ENCODE measurements around the gene SDE2. TPM values are rescaled to one million over a fixed set of nuclear protein-coding genes. Genes with fewer than 3 reads are reported as not detected.

The SDE2 gene
- total and polyA plus RNA-seq, 2 donors (not counting 1 experiment from before 2014, with no cell fraction given): 10.0 to 26.0 TPM

- DNase-seq (no peak), ATAC-seq (ENCODE audit: low read depth) (no peak)
- Histone ChIP-seq H3K4me2 (replicated peaks; ENCODE audit: low read depth, low read length, poor library complexity, severe bottlenecking) (no peak overlapping the region), H3K4me1 (ENCODE audit: control insufficient read depth in 2 of 2, insufficient read depth in 2 of 2, low read length in 2 of 2) (peaks cover 9 to 10% of the 10 kb centered on the region in 2 donors), H3K27me3 (replicated peaks in 1 of 4; ENCODE audit: control extremely low read depth in 1 of 4, control insufficient read depth in 3 of 4, insufficient read depth in 4 of 4, low read length in 3 of 4) (no peaks in the 10 kb centered on the region), H2AFZ (ENCODE audit: insufficient read depth, low read depth, low read length, poor library complexity, severe bottlenecking) (no peak overlapping the region), H3K36me3 (replicated peaks in 1 of 2; ENCODE audit: control extremely low read depth in 1 of 2, control insufficient read depth in 1 of 2, extremely low read depth in 1 of 2, insufficient read depth in 2 of 2, low read length in 1 of 2) (no peaks in the 10 kb centered on the region), H3K9me3 (ENCODE audit: control extremely low read depth in 1 of 3, control insufficient read depth in 2 of 3, insufficient read depth in 1 of 3, low read length in 2 of 3) (no peaks in the 10 kb centered on the region), H3K9ac (ENCODE audit: low read length) (no peak overlapping the region), H3K27ac (ENCODE audit: low read length in 2 of 2) (no peak overlapping the region), H3K79me2 (ENCODE audit: control insufficient read depth, insufficient read depth, low read length) (no peaks in the 10 kb centered on the region), H4K20me1 (ENCODE audit: control insufficient read depth, insufficient read depth, low read length, poor library complexity, severe bottlenecking) (no peaks in the 10 kb centered on the region), H3K4me3 (ENCODE audit: control extremely low read depth in 1 of 5, extremely low read depth in 1 of 5, insufficient read depth in 1 of 5, low read depth in 2 of 5, low read length in 4 of 5) (no peak overlapping the region)
- intact Hi-C loops (cut with micrococcal nuclease): no loop called here
- ChIA-PET POLR2A (no interaction called here), CTCF (no interaction called here)
- H3K4me1 Mint-ChIP-seq: peaks cover 10% of the 10 kb centered on the region
- H3K4me3 Mint-ChIP-seq: no peak overlapping the region
- no peak overlapping the region for H3K27ac Mint-ChIP-seq
- TF ChIP-seq CTCF (IDR thresholded peaks at IDR 0.05): no peak
- H3K27me3 Mint-ChIP-seq: no peaks in the 10 kb centered on the region
- no peaks in the 10 kb centered on the region for H3K9me3 Mint-ChIP-seq (ENCODE audit: insufficient read depth)
- no CpG with 5 or more reads among the region's 5 CpGs for WGBS (ENCODE audit: insufficient coverage)
Measured at GRCh38 chr1:226023735-226024134, 24.6 kb upstream of the SDE2 start.

DNA sequence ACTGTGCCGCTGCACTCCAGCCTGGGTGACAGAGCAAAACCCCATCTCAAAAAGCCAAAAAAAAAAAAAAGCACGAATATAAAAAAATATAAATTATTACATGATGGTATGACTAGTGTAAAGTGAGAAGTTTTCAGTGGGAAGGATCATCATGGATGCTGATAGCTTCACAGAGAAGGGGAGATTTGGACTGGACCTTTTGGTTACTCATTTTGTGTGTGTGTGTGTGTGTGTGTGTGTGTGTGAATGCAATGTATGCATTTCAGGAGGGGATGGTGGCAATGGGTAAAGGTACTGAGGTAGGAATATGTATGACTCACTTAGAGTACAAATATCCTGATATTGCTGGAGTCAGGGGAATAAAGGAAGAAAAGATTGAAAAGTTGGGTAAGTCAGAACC is 22.7 kb upstream of the SDE2 start:
- ChIA-PET CTCF (no interaction called here), POLR2A (interaction anchor here (0.6 kb wide), 1 partner anchor 843 kb away, joined by 3 read pairs; no protein-coding TSS in a partner anchor)
- DNase-seq: no peak
- Histone ChIP-seq H3K27me3 (replicated peaks in 1 of 4; ENCODE audit: control extremely low read depth in 1 of 4, control insufficient read depth in 3 of 4, insufficient read depth in 4 of 4, low read length in 3 of 4) (no peaks in the 10 kb centered on the region), H2AFZ (ENCODE audit: insufficient read depth, low read depth, low read length, poor library complexity, severe bottlenecking) (no peak overlapping the region), H3K9ac (ENCODE audit: low read length) (no peak overlapping the region), H3K4me3 (ENCODE audit: control extremely low read depth in 1 of 5, extremely low read depth in 1 of 5, insufficient read depth in 1 of 5, low read depth in 2 of 5, low read length in 4 of 5) (no peak overlapping the region), H3K4me1 (ENCODE audit: control insufficient read depth in 2 of 2, insufficient read depth in 2 of 2, low read length in 2 of 2) (no peaks in the 10 kb centered on the region), H3K27ac (ENCODE audit: low read length in 2 of 2) (no peak overlapping the region), H4K20me1 (ENCODE audit: control insufficient read depth, insufficient read depth, low read length, poor library complexity, severe bottlenecking) (no peaks in the 10 kb centered on the region), H3K79me2 (ENCODE audit: control insufficient read depth, insufficient read depth, low read length) (no peaks in the 10 kb centered on the region), H3K36me3 (replicated peaks in 1 of 2; ENCODE audit: control extremely low read depth in 1 of 2, control insufficient read depth in 1 of 2, extremely low read depth in 1 of 2, insufficient read depth in 2 of 2, low read length in 1 of 2) (no peaks in the 10 kb centered on the region), H3K9me3 (ENCODE audit: control extremely low read depth in 1 of 3, control insufficient read depth in 2 of 3, insufficient read depth in 1 of 3, low read length in 2 of 3) (no peaks in the 10 kb centered on the region), H3K4me2 (replicated peaks; ENCODE audit: low read depth, low read length, poor library complexity, severe bottlenecking) (no peak overlapping the region)
- no CpG with 5 or more reads among the region's 2 CpGs for WGBS (ENCODE audit: insufficient coverage)
- Mint-ChIP-seq H3K27me3 (no peaks in the 10 kb centered on the region), H3K9me3 (ENCODE audit: insufficient read depth) (no peaks in the 10 kb centered on the region), H3K27ac (no peak overlapping the region), H3K4me3 (no peak overlapping the region), H3K4me1 (no peaks in the 10 kb centered on the region)
- no peak for ATAC-seq (ENCODE audit: low read depth)
- no peak for TF ChIP-seq CTCF (IDR thresholded peaks at IDR 0.05)
- no peak for TF ChIP-seq EZH2 (IDR thresholded peaks at IDR 0.05; ENCODE audit: borderline replicate concordance, insufficient read depth, low read depth, low read length, poor library complexity, severe bottlenecking)
- intact Hi-C loops (cut with micrococcal nuclease): no loop called here

Measured in B cell (primary cell).